ENCODE results near the gene FBXO2. TPM values are rescaled to one million over a fixed set of nuclear protein-coding genes. Genes with fewer than 3 reads are reported as not detected.

Gene FBXO2
- total RNA-seq, 1 donor from 2014 or later: 0.56 TPM

GRCh38 chr1:11659748-11660147 is 5.5 kb upstream of the FBXO2 start:
- peaks cover 3% of the 10 kb centered on the region for H3K36me3 Mint-ChIP-seq
- H3K27ac Mint-ChIP-seq: no peak overlapping the region

DNA sequence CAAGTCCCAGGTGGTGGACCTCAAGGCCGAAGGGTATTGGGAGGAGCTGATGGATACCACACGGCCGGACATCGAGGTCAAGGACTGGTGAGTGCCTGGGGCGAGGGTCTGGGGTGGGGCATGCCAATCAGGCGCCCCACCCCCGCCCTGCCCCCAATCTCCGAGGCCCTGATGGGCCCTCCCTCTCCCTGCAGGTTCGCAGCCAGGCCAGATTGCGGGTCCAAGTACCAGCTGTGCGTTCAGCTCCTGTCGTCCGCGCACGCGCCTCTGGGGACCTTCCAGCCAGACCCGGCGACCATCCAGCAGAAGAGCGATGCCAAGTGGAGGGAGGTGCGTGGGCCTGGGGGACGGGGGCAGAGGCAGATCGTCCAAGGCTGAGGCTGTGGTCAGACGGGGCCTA is 4.3 kb upstream of the FBXO2 start:
- H3K36me3 Mint-ChIP-seq: peaks cover 3% of the 10 kb centered on the region
- H3K9me3 Mint-ChIP-seq: no peaks in the 10 kb centered on the region
- DNase-seq (ENCODE audit: low spot score): no peak
- no peak overlapping the region for H3K4me3 ChIP-seq
- no peaks in the 10 kb centered on the region for H3K9me3 ChIP-seq (ENCODE audit: low read depth)
- H3K27ac Mint-ChIP-seq: no peak overlapping the region
- H3K9ac ChIP-seq: no peak overlapping the region
- H3K27me3 Mint-ChIP-seq (ENCODE audit: insufficient read depth, low read depth): peaks cover 14% of the 10 kb centered on the region
- peaks cover 18% of the 10 kb centered on the region for H3F3A ChIP-seq (ENCODE audit: low read depth)
- H3K4me2 ChIP-seq: no peak overlapping the region
- TF ChIP-seq EZH2 (IDR thresholded peaks at IDR 0.05) (no peak), EZH2phosphoT487 (IDR thresholded peaks at IDR 0.05) (no peak)
- TF ChIP-seq, protein P1, sequence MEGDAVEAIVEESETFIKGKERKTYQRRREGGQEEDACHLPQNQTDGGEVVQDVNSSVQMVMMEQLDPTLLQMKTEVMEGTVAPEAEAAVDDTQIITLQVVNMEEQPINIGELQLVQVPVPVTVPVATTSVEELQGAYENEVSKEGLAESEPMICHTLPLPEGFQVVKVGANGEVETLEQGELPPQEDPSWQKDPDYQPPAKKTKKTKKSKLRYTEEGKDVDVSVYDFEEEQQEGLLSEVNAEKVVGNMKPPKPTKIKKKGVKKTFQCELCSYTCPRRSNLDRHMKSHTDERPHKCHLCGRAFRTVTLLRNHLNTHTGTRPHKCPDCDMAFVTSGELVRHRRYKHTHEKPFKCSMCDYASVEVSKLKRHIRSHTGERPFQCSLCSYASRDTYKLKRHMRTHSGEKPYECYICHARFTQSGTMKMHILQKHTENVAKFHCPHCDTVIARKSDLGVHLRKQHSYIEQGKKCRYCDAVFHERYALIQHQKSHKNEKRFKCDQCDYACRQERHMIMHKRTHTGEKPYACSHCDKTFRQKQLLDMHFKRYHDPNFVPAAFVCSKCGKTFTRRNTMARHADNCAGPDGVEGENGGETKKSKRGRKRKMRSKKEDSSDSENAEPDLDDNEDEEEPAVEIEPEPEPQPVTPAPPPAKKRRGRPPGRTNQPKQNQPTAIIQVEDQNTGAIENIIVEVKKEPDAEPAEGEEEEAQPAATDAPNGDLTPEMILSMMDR (IDR thresholded peaks at IDR 0.05): no peak
- no peaks in the 10 kb centered on the region for H3K79me2 ChIP-seq (ENCODE audit: low read depth)
- H3K4me3 Mint-ChIP-seq: no peak overlapping the region
- H3K27ac ChIP-seq: no peak overlapping the region
- H2AFZ ChIP-seq (replicated peaks): no peak overlapping the region
- peaks cover 7% of the 10 kb centered on the region for H4K20me1 ChIP-seq (ENCODE audit: low read depth)
- H3K27me3 ChIP-seq: peaks cover 27% of the 10 kb centered on the region
- H3K4me1 Mint-ChIP-seq: peaks cover 13% of the 10 kb centered on the region
- H3K36me3 ChIP-seq: no peaks in the 10 kb centered on the region
- H3K4me1 ChIP-seq: peaks cover 7% of the 10 kb centered on the region

More at GRCh38 chr1:11659748-11660147, 5.5 kb upstream of the FBXO2 start:
- H3K4me3 ChIP-seq: no peak overlapping the region
- peaks cover 17% of the 10 kb centered on the region for H3F3A ChIP-seq (ENCODE audit: low read depth)
- H3K4me1 Mint-ChIP-seq: peaks cover 13% of the 10 kb centered on the region
- no peak overlapping the region for H3K4me3 Mint-ChIP-seq
- H3K4me1 ChIP-seq: peaks cover 7% of the 10 kb centered on the region
- H3K36me3 ChIP-seq: no peaks in the 10 kb centered on the region
- peaks cover 29% of the 10 kb centered on the region for H3K27me3 ChIP-seq
- TF ChIP-seq EZH2phosphoT487 (IDR thresholded peaks at IDR 0.05) (no peak), EZH2 (IDR thresholded peaks at IDR 0.05) (no peak)
- TF ChIP-seq, protein P1 (IDR thresholded peaks at IDR 0.05): no peak
- no peaks in the 10 kb centered on the region for H3K9me3 Mint-ChIP-seq
- no peak overlapping the region for H2AFZ ChIP-seq (replicated peaks)
- no peaks in the 10 kb centered on the region for H3K9me3 ChIP-seq (ENCODE audit: low read depth)
- H3K79me2 ChIP-seq (ENCODE audit: low read depth): no peaks in the 10 kb centered on the region
- no peak overlapping the region for H3K27ac ChIP-seq
- no peak for DNase-seq (ENCODE audit: low spot score)
- H3K4me2 ChIP-seq: no peak overlapping the region
- H4K20me1 ChIP-seq (ENCODE audit: low read depth): peaks cover 11% of the 10 kb centered on the region
- no peak overlapping the region for H3K9ac ChIP-seq
- peaks cover 15% of the 10 kb centered on the region for H3K27me3 Mint-ChIP-seq (ENCODE audit: insufficient read depth, low read depth)

DNA sequence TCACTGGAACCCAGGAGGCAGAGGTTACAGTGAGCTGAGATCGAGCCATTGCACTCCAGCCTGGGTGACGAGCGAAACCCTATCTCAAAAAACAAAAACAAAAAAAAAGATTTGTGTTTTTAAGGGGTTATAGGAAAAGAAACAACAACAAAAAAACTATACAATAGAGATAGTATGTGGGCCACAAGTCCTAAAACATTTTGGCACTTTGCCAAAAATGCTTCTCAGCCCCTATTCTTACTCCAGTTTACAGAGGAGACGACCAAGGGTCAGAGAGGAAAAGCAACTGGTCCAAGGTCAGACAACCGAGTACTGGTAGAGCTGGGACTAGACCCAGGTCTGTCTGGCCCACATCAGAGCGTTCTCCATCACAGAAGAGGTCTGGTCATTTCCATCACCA is 3.4 kb upstream of the FBXO2 start:
- no peaks in the 10 kb centered on the region for H3K79me2 ChIP-seq (ENCODE audit: low read depth)
- no peak overlapping the region for H3K4me2 ChIP-seq
- H3K4me1 Mint-ChIP-seq: peaks cover 10% of the 10 kb centered on the region
- no peaks in the 10 kb centered on the region for H3K9me3 Mint-ChIP-seq
- H3K4me3 Mint-ChIP-seq: no peak overlapping the region
- peaks cover 30% of the 10 kb centered on the region for H3K27me3 ChIP-seq
- H3K36me3 ChIP-seq: no peaks in the 10 kb centered on the region
- no peak overlapping the region for H3K9ac ChIP-seq
- peaks cover 16% of the 10 kb centered on the region for H3K27me3 Mint-ChIP-seq (ENCODE audit: insufficient read depth, low read depth)
- peaks cover 19% of the 10 kb centered on the region for H3F3A ChIP-seq (ENCODE audit: low read depth)
- no peak for DNase-seq (ENCODE audit: low spot score)
- H3K36me3 Mint-ChIP-seq: peaks cover 3% of the 10 kb centered on the region
- no peak overlapping the region for H2AFZ ChIP-seq (replicated peaks)
- H3K27ac ChIP-seq: no peak overlapping the region
- H3K4me1 ChIP-seq: peaks cover 7% of the 10 kb centered on the region
- no peaks in the 10 kb centered on the region for H4K20me1 ChIP-seq (ENCODE audit: low read depth)
- no peak overlapping the region for H3K4me3 ChIP-seq
- no peak overlapping the region for H3K27ac Mint-ChIP-seq
- H3K9me3 ChIP-seq (ENCODE audit: low read depth): no peaks in the 10 kb centered on the region
- no peak for TF ChIP-seq EZH2 (IDR thresholded peaks at IDR 0.05)
- no peak for TF ChIP-seq EZH2phosphoT487 (IDR thresholded peaks at IDR 0.05)
- TF ChIP-seq, protein P1 (IDR thresholded peaks at IDR 0.05): no peak

All from neural progenitor cell (in vitro differentiated cells).